HG02642 (cell line): Measurements from ENCODE around the gene ZP1.
A peak's percentile ranks its signal among the peaks of the same experiment; 100 is the strongest.
"Not testable (repeated sequence)": the region's sequence is repeated elsewhere in the genome, so short reads cannot be mapped to it uniquely, and the experiment has no call there.

Experiments used
- ATAC-seq: cut with Tn5 transposase; IDR thresholded peaks from one replicate; pipeline ENCODE4 v1.9.1; 2021; ENCODE audit warnings: mild to moderate bottlenecking; ENCODE audit not compliant: unreplicated experiment, poor library complexity

Gene ZP1

GRCh38 chr11:60905047-60905446 is 37.7 kb downstream of the ZP1 start:
- no peak for ATAC-seq

DNA sequence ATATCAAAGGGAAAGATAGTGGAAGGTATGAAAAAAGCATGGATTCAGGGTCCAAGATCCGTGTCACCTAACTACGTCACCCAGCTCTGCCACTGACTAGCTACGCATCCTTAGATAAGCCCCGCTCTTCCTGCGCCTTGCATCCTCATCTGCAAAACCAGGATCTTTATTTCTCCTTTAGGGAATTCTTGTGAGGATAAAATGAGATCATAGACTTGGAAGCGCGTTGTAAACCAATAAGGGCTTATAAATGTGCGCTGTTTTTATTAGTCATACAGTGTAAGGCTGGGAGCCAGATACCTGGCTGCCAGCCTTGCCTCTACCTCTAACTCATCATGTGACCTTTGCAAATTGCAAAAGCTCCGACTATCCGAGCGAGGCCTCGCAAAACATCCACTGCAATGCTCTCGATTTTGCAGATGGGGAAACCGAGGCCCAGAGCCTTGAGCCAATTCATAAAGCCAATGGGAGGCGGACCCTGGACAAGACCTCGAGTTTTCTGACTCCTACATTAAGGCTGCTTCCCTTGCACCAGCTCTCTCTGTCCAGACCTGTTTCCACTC is 38.3 kb downstream of the ZP1 start:
- ATAC-seq: no peak

- ATAC-seq: peak; percentile 77
Measured at GRCh38 chr11:60906132-60906972, 39.0 kb downstream of the ZP1 start, which contains the start of gene PRPF19. Gene PRPF19 (minus strand): TSS chr11:60906585. CDS start chr11:60906382, 203 bp downstream.

GRCh38 chr11:60908803-60909202 is 41.5 kb downstream of the ZP1 start:
- ATAC-seq: no peak

GRCh38 chr11:60909680-60910280 is 42.4 kb downstream of the ZP1 start:
- not testable (repeated sequence) for ATAC-seq

- peak; percentile 32 for ATAC-seq
Measured at GRCh38 chr11:60910281-60910687, 42.9 kb downstream of the ZP1 start.

- no peak for ATAC-seq
Measured at GRCh38 chr11:60910711-60911380, 43.5 kb downstream of the ZP1 start.

GRCh38 chr11:60912223-60912850 is 45.0 kb downstream of the ZP1 start:
- no peak for ATAC-seq

- ATAC-seq: no peak
Measured at GRCh38 chr11:60912851-60913528, 45.6 kb downstream of the ZP1 start.

DNA sequence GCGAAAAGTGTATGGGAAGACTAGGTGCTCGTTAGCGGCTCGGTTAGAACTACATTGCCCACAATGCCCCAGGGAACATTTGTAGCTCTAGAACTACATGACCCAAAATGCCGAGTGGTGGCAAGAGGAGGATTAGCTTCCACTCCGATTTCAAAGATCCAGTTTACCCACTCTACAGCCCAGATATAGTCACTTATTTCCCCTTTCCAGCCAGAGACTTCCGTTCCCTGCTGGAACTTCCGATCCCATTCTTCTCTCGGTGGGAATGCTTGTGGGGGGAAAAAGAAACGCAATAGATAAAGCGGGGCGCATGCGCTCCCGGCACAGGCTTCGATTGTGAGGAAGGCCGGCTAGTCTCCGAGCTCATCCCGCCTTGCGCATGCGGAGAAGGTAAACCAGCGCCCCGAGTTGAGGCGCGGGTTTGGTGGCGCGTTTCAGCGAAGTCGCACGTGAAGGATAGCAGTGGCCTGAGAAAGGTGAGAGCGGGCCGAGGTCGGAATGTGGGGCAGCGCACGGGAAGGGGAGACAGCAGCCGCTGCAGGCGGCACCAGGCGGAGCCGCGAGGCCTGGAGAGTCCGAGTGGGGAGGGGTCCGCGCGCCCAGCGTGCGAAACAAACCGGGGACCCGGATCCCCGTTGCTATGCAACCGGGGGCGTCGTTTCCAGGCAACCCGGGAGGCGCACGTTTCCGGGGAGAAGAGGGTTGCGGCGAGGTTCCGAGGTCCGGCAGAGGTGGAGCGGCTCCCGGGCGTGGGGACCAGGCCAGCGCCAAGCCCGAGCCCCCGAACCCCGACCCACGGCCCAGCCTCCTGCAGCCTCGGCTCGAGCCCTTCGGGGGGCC is 46.7 kb downstream of the ZP1 start, which contains the start of gene TMEM109:
TSS of gene TMEM109 (plus strand) at position 366 of the 840 bp plus-strand sequence. CDS start 5,536 bp downstream, outside the sequence.
- peak; percentile 53 for ATAC-seq

DNA sequence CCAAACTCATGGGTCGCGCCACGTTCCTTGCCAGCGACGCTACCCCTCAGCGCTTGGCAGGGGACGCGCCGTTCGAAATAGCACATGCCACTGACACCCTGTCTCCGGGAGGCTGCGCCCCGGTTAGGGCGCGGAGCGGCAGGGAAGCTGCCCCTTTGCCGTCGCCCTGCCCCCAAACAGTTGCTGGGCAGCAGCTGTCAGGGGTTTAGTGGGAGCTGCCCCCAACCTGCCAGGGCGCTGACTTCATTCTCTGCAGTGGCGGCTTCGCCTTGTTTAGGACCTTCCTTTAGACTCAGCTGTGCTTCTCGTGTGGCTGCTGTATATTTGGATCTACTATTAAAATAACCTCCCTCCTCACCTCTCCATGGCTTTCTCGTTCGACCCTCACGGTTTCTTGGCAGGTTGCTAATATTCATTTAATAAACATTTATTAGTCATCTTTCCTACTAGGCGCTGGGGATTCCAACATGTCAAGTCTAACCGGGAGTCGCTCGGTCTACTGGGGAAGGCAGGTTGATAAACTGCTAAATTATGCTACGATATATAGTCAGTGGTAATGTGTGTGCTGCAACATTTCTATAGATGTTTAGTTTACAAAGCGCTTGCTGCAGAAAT is 47.4 kb downstream of the ZP1 start:
- peak; percentile 8 for ATAC-seq

DNA sequence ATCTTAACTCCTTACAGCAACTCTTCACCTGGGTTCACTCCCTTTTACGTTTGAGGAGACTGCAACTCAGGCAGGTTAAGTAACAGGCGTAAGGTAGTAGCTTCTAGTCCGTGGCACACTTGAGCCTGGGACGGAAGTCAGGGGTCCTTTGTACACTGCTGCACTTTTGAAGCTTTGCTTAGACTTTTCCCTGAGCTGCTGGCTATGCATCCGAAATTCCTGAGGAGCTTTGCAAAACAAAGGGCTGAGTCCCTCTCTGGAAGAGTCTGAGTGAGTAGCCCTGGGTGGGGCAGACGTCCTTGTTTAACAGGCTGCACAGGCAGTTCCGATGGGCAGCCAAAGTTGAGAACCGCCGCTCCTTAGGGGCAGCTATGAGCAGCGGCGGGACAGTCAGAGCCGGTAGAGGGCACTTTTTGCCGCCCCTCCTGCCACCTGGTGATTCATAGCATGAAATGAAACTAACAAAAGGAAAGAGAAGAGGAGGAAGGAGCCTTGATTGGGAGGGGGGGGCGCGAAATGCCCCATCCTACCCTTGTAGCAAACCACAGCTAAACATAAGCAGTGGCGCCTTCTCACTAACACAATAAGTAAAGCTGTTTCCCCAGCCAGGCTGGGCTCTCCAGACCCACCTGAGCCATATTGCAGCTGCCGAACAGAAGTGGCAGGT is 48.0 kb downstream of the ZP1 start:
- peak; percentile 44 for ATAC-seq

- no peak for ATAC-seq
Measured at GRCh38 chr11:60916669-60917206, 49.4 kb downstream of the ZP1 start.

DNA sequence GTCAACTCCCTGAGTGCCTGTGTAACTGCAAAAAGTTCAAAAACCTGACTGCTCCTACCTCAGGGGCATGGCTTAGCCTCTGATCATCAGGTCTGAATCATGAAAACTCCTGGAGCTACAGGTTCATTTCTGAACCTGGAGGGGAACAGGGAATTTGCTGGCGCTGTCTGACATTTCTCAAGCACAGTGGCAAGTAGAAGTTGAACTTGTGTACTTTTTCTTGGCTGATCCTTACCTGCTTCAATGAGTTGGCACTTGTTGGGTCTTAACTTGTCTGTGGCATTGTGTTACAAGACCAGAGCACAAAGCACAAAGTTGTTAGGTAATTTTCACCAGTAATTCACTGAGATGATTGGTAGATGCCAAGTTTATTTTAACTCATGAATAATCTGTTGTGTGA is 49.9 kb downstream of the ZP1 start:
- no peak for ATAC-seq

GRCh38 chr11:60918251-60918938 is 51.1 kb downstream of the ZP1 start:
- ATAC-seq: no peak

GRCh38 chr11:60918939-60919265 is 51.6 kb downstream of the ZP1 start:
- ATAC-seq: no peak

- ATAC-seq: no peak
Measured at GRCh38 chr11:60919320-60919719, 52.0 kb downstream of the ZP1 start.
